GM12878 (cell line): ENCODE results near the gene RAB13. TPM values are rescaled to one million over a fixed set of nuclear protein-coding genes. Genes with fewer than 3 reads are reported as not detected.

Experiments used
- ATAC-seq: fragments of 200-7000 bp; cut with Tn5 transposase; 3 replicates; pipeline ENCODE4 v1.9.1; 2020; ENCODE audit warnings: mild to moderate bottlenecking, moderate library complexity
- BruUV-seq: library from RNA; stranded (reverse); fragments of 400-500 nt; replicated peaks from 2 replicates; lab custom pipeline; 2021; lab: Mats Ljungman, UMichigan
- CTCF ChIA-PET: fragments of 300-600 bp; sonication (Branson Sonifier 250); formaldehyde crosslinking; extraction: SDS; loops from one replicate; lab custom pipeline; 2021; ENCODE audit warnings: inconsistent platforms; lab: Yijun Ruan, JAX
- POLR2A ChIA-PET: fragments of 350-600 bp; formaldehyde crosslinking; extraction: SDS; loops from one replicate; lab custom pipeline; 2021; ENCODE audit warnings: inconsistent platforms; lab: Charles Lee
- RAD21 ChIA-PET: fragments of 300-600 bp; sonication (Branson Sonifier 250); formaldehyde crosslinking; loops from one replicate; lab custom pipeline; 2023; ENCODE audit warnings: antibody characterized with exemption; ENCODE audit not compliant: unreplicated experiment; lab: Charles Lee
- SMC1A ChIA-PET: fragments of 300-600 bp; sonication (Branson Sonifier 250); formaldehyde crosslinking; loops from one replicate; lab custom pipeline; 2023; ENCODE audit not compliant: unreplicated experiment, uncharacterized antibody; lab: Charles Lee
- DNase-seq: peaks from one replicate; pipeline ENCODE4 v3.0.0-alpha.2; 2011; ENCODE audit warnings: low read depth, low spot score
- FAIRE-seq: peaks from 3 replicates; lab custom pipeline; 2011; peaks lifted over from hg19 to GRCh38; lab: Jason Lieb, UNC
- H2AFZ ChIP-seq: 2 replicates; pipeline ENCODE4 v1.6.0; 2011; ENCODE audit warnings: low read depth, low read length, control low read depth; ENCODE audit not compliant: control insufficient read depth
- H3K27ac ChIP-seq: 2 replicates; pipeline ENCODE4 v1.5.1; 2011; ENCODE audit warnings: control low read depth; ENCODE audit not compliant: control insufficient read depth, insufficient read depth
- H3K27me3 ChIP-seq, 2 experiments: replicated peaks in 1 of 2; 2 replicates each; pipeline versions ENCODE4 v1.6.0 to v1.6.1; 2011; ENCODE audit warnings: low read length in 1 of 2; ENCODE audit not compliant: control insufficient read depth in 2 of 2, insufficient read depth in 2 of 2
- H3K36me3 ChIP-seq, 2 experiments: 2 replicates each; pipeline ENCODE4 v1.5.1; 2011; ENCODE audit warnings: low read length in 1 of 2; ENCODE audit not compliant: control insufficient read depth in 2 of 2, insufficient read depth in 2 of 2
- H3K4me1 ChIP-seq: 2 replicates; pipeline ENCODE4 v1.6.1; 2011; ENCODE audit warnings: mild to moderate bottlenecking, low read length, moderate library complexity, mixed read lengths; ENCODE audit not compliant: control insufficient read depth, insufficient read depth
- H3K4me2 ChIP-seq: 2 replicates; pipeline ENCODE4 v1.6.0; 2011; ENCODE audit warnings: control low read depth; ENCODE audit not compliant: control insufficient read depth, insufficient read depth
- H3K4me3 ChIP-seq: fragments of 200-600 bp; sonication (generic); 2 replicates; pipeline ENCODE4 v1.5.1; 2016
- H3K79me2 ChIP-seq: 2 replicates; pipeline ENCODE4 v1.6.0; 2011; ENCODE audit warnings: low read length; ENCODE audit not compliant: control insufficient read depth, insufficient read depth
- H3K9ac ChIP-seq: 2 replicates; pipeline ENCODE4 v1.8.0; 2011; ENCODE audit warnings: low read length, control low read depth, mixed read lengths; ENCODE audit not compliant: control insufficient read depth, insufficient read depth
- H3K9me3 ChIP-seq: replicated peaks from 3 replicates; pipeline ENCODE4 v1.5.1; 2011; ENCODE audit warnings: mild to moderate bottlenecking, low read length; ENCODE audit not compliant: control insufficient read depth, insufficient read depth
- H4K20me1 ChIP-seq: 2 replicates; pipeline ENCODE4 v1.6.0; 2011; ENCODE audit not compliant: control insufficient read depth, insufficient read depth
- BMI1 ChIP-seq: fragments of 450-650 bp; IDR thresholded peaks from 2 replicates; pipeline ENCODE4 v1.6.1; 2016; ENCODE audit warnings: mild to moderate bottlenecking, moderate library complexity, borderline replicate concordance
- DPF2 ChIP-seq: fragments of 450-650 bp; IDR thresholded peaks from 2 replicates; pipeline ENCODE4 v1.6.1; 2017; ENCODE audit warnings: mild to moderate bottlenecking
- ETV6 ChIP-seq, 2 experiments: fragments of 450-650 bp in 1 of 2; IDR thresholded peaks in 1 of 2; conservative IDR thresholded peaks in 1 of 2; 2 replicates each; pipeline ENCODE4 v1.6.1; 2014; ENCODE audit warnings: antibody characterized with exemption in 1 of 2, borderline replicate concordance in 1 of 2, low read depth in 1 of 2, mild to moderate bottlenecking in 1 of 2, moderate library complexity in 1 of 2
- HDAC2 ChIP-seq: fragments of 200-600 bp; sonication (generic); IDR thresholded peaks from 2 replicates; pipeline ENCODE4 v1.6.1; 2017
- IKZF2 ChIP-seq, 2 experiments: fragments of 450-650 bp; IDR thresholded peaks; 2 replicates each; pipeline ENCODE4 v1.6.1; 2017; ENCODE audit warnings: mild to moderate bottlenecking in 2 of 2, moderate library complexity in 2 of 2
- IRF4 ChIP-seq: IDR thresholded peaks from 2 replicates; pipeline ENCODE4 v1.6.1; 2011; ENCODE audit warnings: low read depth, low read length
- MEF2A ChIP-seq: IDR thresholded peaks from 2 replicates; pipeline ENCODE4 v1.6.1; 2011; ENCODE audit warnings: low read depth, mild to moderate bottlenecking, low read length, moderate library complexity; ENCODE audit not compliant: insufficient read depth
- MTA3 ChIP-seq: IDR thresholded peaks from 2 replicates; pipeline ENCODE4 v1.6.1; 2012; ENCODE audit warnings: low read length, inconsistent platforms, borderline replicate concordance
- PAX5 ChIP-seq: IDR thresholded peaks from 2 replicates; pipeline ENCODE4 v1.6.1; 2011; ENCODE audit warnings: low read depth, low read length, borderline replicate concordance
- RCOR1 ChIP-seq: conservative IDR thresholded peaks from 2 replicates; pipeline ENCODE4 v1.6.1; 2012; ENCODE audit warnings: low read depth, low read length, improper control_type of control experiment
- SIN3A ChIP-seq: IDR thresholded peaks from 2 replicates; pipeline ENCODE4 v1.6.1; 2012; ENCODE audit warnings: low read depth, low read length, improper control_type of control experiment
- SMARCA5 ChIP-seq: fragments of 450-650 bp; IDR thresholded peaks from 2 replicates; pipeline ENCODE4 v1.6.1; 2017; ENCODE audit warnings: mild to moderate bottlenecking
- SUPT20H ChIP-seq: IDR thresholded peaks from 2 replicates; pipeline ENCODE4 v1.6.1; 2011; ENCODE audit warnings: low read depth, mild to moderate bottlenecking, low read length, moderate library complexity, borderline replicate concordance; ENCODE audit not compliant: control insufficient read depth
- TCF3 ChIP-seq: IDR thresholded peaks from 2 replicates; pipeline ENCODE4 v1.6.1; 2012; ENCODE audit warnings: low read depth, mild to moderate bottlenecking, low read length, borderline replicate concordance; ENCODE audit not compliant: insufficient read depth
- WRNIP1 ChIP-seq: IDR thresholded peaks from 2 replicates; pipeline ENCODE4 v1.6.1; 2011; ENCODE audit warnings: low read depth, low read length, improper control_type of control experiment, borderline replicate concordance
- ZBED1 ChIP-seq: IDR thresholded peaks from 2 replicates; pipeline ENCODE4 v1.6.1; 2016; ENCODE audit warnings: borderline replicate concordance
- ZNF207 ChIP-seq: fragments of 450-650 bp; IDR thresholded peaks from 2 replicates; pipeline ENCODE4 v1.6.1; 2014; ENCODE audit warnings: antibody characterized with exemption, mild to moderate bottlenecking, borderline replicate concordance
- ZNF384 ChIP-seq: IDR thresholded peaks from 2 replicates; pipeline ENCODE4 v1.6.1; 2012; ENCODE audit warnings: low read depth, mild to moderate bottlenecking, low read length, improper control_type of control experiment, borderline replicate concordance
- ZNF622 ChIP-seq: fragments of 450-650 bp; IDR thresholded peaks from 2 replicates; pipeline ENCODE4 v1.6.1; 2017; ENCODE audit warnings: mild to moderate bottlenecking, inconsistent platforms
- WGBS: methylation state at CpG from one replicate; pipeline ENCODE4 v1.1.6; 2016; ENCODE audit warnings: low lambda C conversion rate; ENCODE audit not compliant: insufficient replicate concordance, insufficient coverage; ENCODE audit errors: missing lambda C conversion rate; 5-methylcytosine and 5-hydroxymethylcytosine counted together
- in situ Hi-C: fragments of 300-500 bp; cut with MboI; formaldehyde crosslinking; loops from 9 replicates; pipeline ENCODE4 v1.14.3; 2018; ENCODE audit warnings: mixed read lengths
- intact Hi-C: fragments of 100-400 bp; cut with micrococcal nuclease; formaldehyde crosslinking; loops from one replicate; pipeline ENCODE4 v1.14.2; 2022; ENCODE audit not compliant: unreplicated experiment
- polyA plus RNA-seq, 11 experiments: library from polyadenylated mRNA; depleted of rRNA in 4 of 11; unstranded in 6 of 11; stranded (reverse) in 5 of 11; fragments of >200 nt; fragmentation: Nextera tagmentation in 4 of 11; fragmentation: Illumina TruSeq in 1 of 11; extraction: Ambion mirVana in 4 of 11; extraction: Trizol in 1 of 11; gene quantifications; 1 replicate in 1 of 11; 2 replicates in 10 of 11; pipeline versions ENCODE4 v1.2.1 to v1.2.3, GENCODE V29; 2011 to 2016; ENCODE audit warnings: inconsistent platforms in 2 of 11, missing spikeins in 2 of 11, low read depth in 1 of 11
- total RNA-seq, 4 experiments: library from RNA; depleted of rRNA in 3 of 4; stranded (reverse); fragments of >200 nt in 3 of 4; fragmentation: Illumina TruSeq in 1 of 4; extraction: Trizol in 1 of 4; gene quantifications; 2 replicates each; pipeline versions ENCODE4 v1.2.1 to v1.2.3, GENCODE V29; 2013 to 2021
- TF ChIP-seq, protein P1 (sequence below): fragments of 450-650 bp; IDR thresholded peaks from 2 replicates; pipeline ENCODE4 v1.6.1; 2017; ENCODE audit warnings: mild to moderate bottlenecking, moderate library complexity
- TF ChIP-seq, protein P2 (sequence below): IDR thresholded peaks from 2 replicates; pipeline ENCODE4 v1.6.1; 2011; ENCODE audit warnings: borderline replicate concordance, low read depth, mild to moderate bottlenecking, moderate library complexity, mixed read lengths, low read length; ENCODE audit not compliant: insufficient read depth; ENCODE audit errors: extremely low read length

RAB13 gene
- total and polyA plus RNA-seq, 10 of the 15 experiments (the other 5 are each of a cell fraction or from before 2014, with no cell fraction given), result 0.75 to 30.7 (median 15.9) TPM

DNA sequence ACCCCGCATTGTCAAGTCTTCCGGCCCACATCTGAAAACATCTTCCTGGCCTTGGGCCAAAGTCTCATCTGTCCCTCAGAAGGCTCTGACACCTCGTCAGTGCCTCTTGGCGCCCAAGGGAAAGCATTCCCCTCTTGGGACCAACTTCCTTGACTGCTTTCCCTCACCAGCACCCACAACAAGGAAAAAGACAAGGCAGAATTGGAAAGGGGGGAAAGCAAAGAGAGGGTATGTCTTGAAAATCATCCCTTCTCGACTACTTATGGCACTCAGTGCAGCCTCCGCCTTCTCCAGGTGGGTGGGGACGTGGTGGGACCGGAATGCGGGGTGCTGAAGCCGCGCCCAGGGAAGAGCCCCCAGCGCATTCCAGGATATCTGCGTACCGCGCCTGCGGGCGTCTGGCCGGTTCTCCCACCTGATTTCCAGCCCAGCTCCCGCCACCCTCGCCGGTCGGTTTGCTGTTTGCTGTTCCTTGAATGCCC lies 22.2 kb downstream of the RAB13 start:
- Histone ChIP-seq H3K9me3 (no peaks in the 10 kb centered on the region), H3K27ac (peak overlapping the region; percentile 93), H2AFZ (peak overlapping the region; percentile 75), H3K4me3 (peak overlapping the region; percentile 88), H3K4me2 (peak overlapping the region; percentile 92), H3K36me3 (peaks cover 9 to 15% of the 10 kb centered on the region in 2 experiments), H3K4me1 (peaks cover 18% of the 10 kb centered on the region), H3K9ac (peak overlapping the region; percentile 98), H3K79me2 (peaks cover 57% of the 10 kb centered on the region), H3K27me3 (no peaks in the 10 kb centered on the region), H4K20me1 (no peaks in the 10 kb centered on the region; the same call in 1 of the 2 replicates)
- FAIRE-seq (peak; percentile 72), ATAC-seq (no peak), DNase-seq (no peak)
- CTCF ChIA-PET, result interaction anchor here (0.9 to 7.1 kb wide), 7 partner anchors 13 to 180 kb away, joined by 3 to 64 read pairs (median 20); partner anchors contain the start of genes DENND4B, GATAD2B, JTB and RAB13
- RAD21 ChIA-PET, result interaction anchor here (1.6 to 6.4 kb wide), 6 partner anchors 11 to 159 kb away, joined by 8 to 42 read pairs (median 14); partner anchors contain the start of genes DENND4B, GATAD2B, JTB and RAB13
- intact Hi-C loops, result no loop called here
- BruUV-seq, result TSS peak; percentile 81
- in situ Hi-C loops, result no loop called here
- 2% methylated on average over 22 of the region's 22 CpGs for WGBS
- SMC1A ChIA-PET, result interaction anchor here (1.8 to 7.7 kb wide), 3 partner anchors 13 to 167 kb away, joined by 5 to 82 read pairs (median 23); partner anchors contain the start of genes DENND4B and JTB
- POLR2A ChIA-PET, result interaction anchor here (0.6 to 10.0 kb wide), 17 partner anchors 9 to 329 kb away, joined by 3 to 132 read pairs (median 4); partner anchors contain the start of genes DENND4B, GATAD2B, ILF2 and JTB
- no peak for TF ChIP-seq ZNF384
- no peak for TF ChIP-seq WRNIP1
- TF ChIP-seq, protein P1, sequence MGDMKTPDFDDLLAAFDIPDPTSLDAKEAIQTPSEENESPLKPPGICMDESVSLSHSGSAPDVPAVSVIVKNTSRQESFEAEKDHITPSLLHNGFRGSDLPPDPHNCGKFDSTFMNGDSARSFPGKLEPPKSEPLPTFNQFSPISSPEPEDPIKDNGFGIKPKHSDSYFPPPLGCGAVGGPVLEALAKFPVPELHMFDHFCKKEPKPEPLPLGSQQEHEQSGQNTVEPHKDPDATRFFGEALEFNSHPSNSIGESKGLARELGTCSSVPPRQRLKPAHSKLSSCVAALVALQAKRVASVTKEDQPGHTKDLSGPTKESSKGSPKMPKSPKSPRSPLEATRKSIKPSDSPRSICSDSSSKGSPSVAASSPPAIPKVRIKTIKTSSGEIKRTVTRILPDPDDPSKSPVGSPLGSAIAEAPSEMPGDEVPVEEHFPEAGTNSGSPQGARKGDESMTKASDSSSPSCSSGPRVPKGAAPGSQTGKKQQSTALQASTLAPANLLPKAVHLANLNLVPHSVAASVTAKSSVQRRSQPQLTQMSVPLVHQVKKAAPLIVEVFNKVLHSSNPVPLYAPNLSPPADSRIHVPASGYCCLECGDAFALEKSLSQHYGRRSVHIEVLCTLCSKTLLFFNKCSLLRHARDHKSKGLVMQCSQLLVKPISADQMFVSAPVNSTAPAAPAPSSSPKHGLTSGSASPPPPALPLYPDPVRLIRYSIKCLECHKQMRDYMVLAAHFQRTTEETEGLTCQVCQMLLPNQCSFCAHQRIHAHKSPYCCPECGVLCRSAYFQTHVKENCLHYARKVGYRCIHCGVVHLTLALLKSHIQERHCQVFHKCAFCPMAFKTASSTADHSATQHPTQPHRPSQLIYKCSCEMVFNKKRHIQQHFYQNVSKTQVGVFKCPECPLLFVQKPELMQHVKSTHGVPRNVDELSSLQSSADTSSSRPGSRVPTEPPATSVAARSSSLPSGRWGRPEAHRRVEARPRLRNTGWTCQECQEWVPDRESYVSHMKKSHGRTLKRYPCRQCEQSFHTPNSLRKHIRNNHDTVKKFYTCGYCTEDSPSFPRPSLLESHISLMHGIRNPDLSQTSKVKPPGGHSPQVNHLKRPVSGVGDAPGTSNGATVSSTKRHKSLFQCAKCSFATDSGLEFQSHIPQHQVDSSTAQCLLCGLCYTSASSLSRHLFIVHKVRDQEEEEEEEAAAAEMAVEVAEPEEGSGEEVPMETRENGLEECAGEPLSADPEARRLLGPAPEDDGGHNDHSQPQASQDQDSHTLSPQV, result no peak
- TF ChIP-seq MTA3, result no peak
- TF ChIP-seq SUPT20H, result no peak
- TF ChIP-seq RCOR1, result no peak
- no peak for TF ChIP-seq ZBED1
- no peak for TF ChIP-seq MEF2A
- TF ChIP-seq, protein P2, sequence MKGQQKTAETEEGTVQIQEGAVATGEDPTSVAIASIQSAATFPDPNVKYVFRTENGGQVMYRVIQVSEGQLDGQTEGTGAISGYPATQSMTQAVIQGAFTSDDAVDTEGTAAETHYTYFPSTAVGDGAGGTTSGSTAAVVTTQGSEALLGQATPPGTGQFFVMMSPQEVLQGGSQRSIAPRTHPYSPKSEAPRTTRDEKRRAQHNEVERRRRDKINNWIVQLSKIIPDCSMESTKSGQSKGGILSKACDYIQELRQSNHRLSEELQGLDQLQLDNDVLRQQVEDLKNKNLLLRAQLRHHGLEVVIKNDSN, result no peak
- TF ChIP-seq ZNF622, result no peak
- TF ChIP-seq ETV6 (conservative IDR thresholded peaks at IDR 0.05 in 1 of 2, IDR thresholded peaks at IDR 0.05 in 1 of 2; ENCODE audit: borderline replicate concordance in 1 of 2, low read depth in 1 of 2), result no peak
- no peak for TF ChIP-seq TCF3
- TF ChIP-seq IRF4, result no peak
- TF ChIP-seq PAX5, result no peak
- TF ChIP-seq BMI1, result no peak
- no peak for TF ChIP-seq ZNF207
- no peak for TF ChIP-seq SIN3A
- TF ChIP-seq HDAC2, result no peak
- peak in 1 of 2 experiments; percentile 63; a peak in 3 of 4 replicates for TF ChIP-seq IKZF2 (IDR thresholded peaks at IDR 0.05)
- TF ChIP-seq SMARCA5, result no peak
- no peak for TF ChIP-seq DPF2
